K562 (cell line): ENCODE results near the gene LSM4. TPM values are rescaled to one million over a fixed set of nuclear protein-coding genes. Genes with fewer than 3 reads are reported as not detected.

Experiments
- MAFG ChIP-seq: fragments of 450-650 bp; conservative IDR thresholded peaks from 2 replicates; pipeline ENCODE4 v1.6.1; 2016; ENCODE audit warnings: missing genetic modification characterization, missing compliant biosample characterization
- PURB ChIP-seq: sonication (generic); formaldehyde crosslinking; IDR thresholded peaks from 2 replicates; pipeline ENCODE4 v1.9.0; 2021; ENCODE audit warnings: low read depth, mild to moderate bottlenecking, missing genetic modification reagents
- RERE ChIP-seq: sonication (generic); formaldehyde crosslinking; IDR thresholded peaks from 2 replicates; pipeline ENCODE4 v1.8.0; 2023; ENCODE audit warnings: missing genetic modification reagents, mild to moderate bottlenecking, borderline replicate concordance
- SMARCA4 ChIP-seq: fragments of 450-650 bp; IDR thresholded peaks from 2 replicates; pipeline ENCODE4 v1.6.1; 2016
- SRF ChIP-seq, 2 experiments: fragments of 250-450, 450-650 bp in 1 of 2; sonication (Bioruptor Pico) in 1 of 2; sonication (generic) in 1 of 2; formaldehyde crosslinking; IDR thresholded peaks; 2 replicates each; pipeline versions ENCODE4 v1.5.0 to v1.5.1; 2020 to 2022; ENCODE audit warnings: mild to moderate bottlenecking in 1 of 2, missing genetic modification reagents in 1 of 2
- TAF9B ChIP-seq: fragments of 450-650 bp; IDR thresholded peaks from 2 replicates; pipeline ENCODE4 v1.6.1; 2018; ENCODE audit warnings: mild to moderate bottlenecking; ENCODE audit not compliant: partially characterized antibody
- THAP12 ChIP-seq: fragments of 250-450 bp; sonication (Bioruptor Pico); IDR thresholded peaks from 2 replicates; pipeline ENCODE4 v1.9.0; 2021; ENCODE audit warnings: mild to moderate bottlenecking, inconsistent platforms
- THRAP3 ChIP-seq: fragments of 450-650 bp; IDR thresholded peaks from 2 replicates; pipeline ENCODE4 v1.6.1; 2016; ENCODE audit warnings: mild to moderate bottlenecking, inconsistent platforms, borderline replicate concordance
- ZFP91 ChIP-seq: sonication (generic); formaldehyde crosslinking; IDR thresholded peaks from 2 replicates; pipeline ENCODE4 v1.8.0; 2022; ENCODE audit warnings: mild to moderate bottlenecking, missing genetic modification reagents
- ZNF280A ChIP-seq: fragments of 450-650 bp; IDR thresholded peaks from 2 replicates; pipeline ENCODE4 v1.6.1; 2018; ENCODE audit warnings: mild to moderate bottlenecking, low read depth; ENCODE audit not compliant: partially characterized antibody
- polyA plus RNA-seq, 8 experiments: library from polyadenylated mRNA; depleted of rRNA in 4 of 8; stranded (reverse) in 5 of 8; unstranded in 3 of 8; fragments of >200 nt; fragmentation: Nextera tagmentation in 2 of 8; fragmentation: Illumina TruSeq in 1 of 8; extraction: Ambion mirVana in 2 of 8; extraction: Trizol in 1 of 8; gene quantifications; 2 replicates each; pipeline versions ENCODE4 v1.2.1 to v1.2.3, GENCODE V29; 2011 to 2014; ENCODE audit warnings: inconsistent platforms in 1 of 8, missing spikeins in 1 of 8
- total RNA-seq, 7 experiments: library from RNA; depleted of rRNA in 6 of 7; stranded (reverse); fragments of >200 nt in 6 of 7; fragmentation: Illumina TruSeq in 2 of 7; extraction: Trizol in 2 of 7; gene quantifications; 2 replicates each; pipeline versions ENCODE4 v1.2.1 to v1.2.3, GENCODE V29; 2011 to 2021; ENCODE audit warnings: low replicate concordance in 1 of 7
- TF ChIP-seq, protein P1 (sequence below): fragments of 250-450 bp; sonication (Bioruptor Pico); IDR thresholded peaks from 2 replicates; pipeline ENCODE4 v1.4.0; 2020; ENCODE audit warnings: mild to moderate bottlenecking, moderate library complexity

Gene LSM4
- total and polyA plus RNA-seq, 9 of the 15 experiments (the other 6 are each of a cell fraction or from before 2014, with no cell fraction given): 11.9 to 763 (median 202) TPM

DNA sequence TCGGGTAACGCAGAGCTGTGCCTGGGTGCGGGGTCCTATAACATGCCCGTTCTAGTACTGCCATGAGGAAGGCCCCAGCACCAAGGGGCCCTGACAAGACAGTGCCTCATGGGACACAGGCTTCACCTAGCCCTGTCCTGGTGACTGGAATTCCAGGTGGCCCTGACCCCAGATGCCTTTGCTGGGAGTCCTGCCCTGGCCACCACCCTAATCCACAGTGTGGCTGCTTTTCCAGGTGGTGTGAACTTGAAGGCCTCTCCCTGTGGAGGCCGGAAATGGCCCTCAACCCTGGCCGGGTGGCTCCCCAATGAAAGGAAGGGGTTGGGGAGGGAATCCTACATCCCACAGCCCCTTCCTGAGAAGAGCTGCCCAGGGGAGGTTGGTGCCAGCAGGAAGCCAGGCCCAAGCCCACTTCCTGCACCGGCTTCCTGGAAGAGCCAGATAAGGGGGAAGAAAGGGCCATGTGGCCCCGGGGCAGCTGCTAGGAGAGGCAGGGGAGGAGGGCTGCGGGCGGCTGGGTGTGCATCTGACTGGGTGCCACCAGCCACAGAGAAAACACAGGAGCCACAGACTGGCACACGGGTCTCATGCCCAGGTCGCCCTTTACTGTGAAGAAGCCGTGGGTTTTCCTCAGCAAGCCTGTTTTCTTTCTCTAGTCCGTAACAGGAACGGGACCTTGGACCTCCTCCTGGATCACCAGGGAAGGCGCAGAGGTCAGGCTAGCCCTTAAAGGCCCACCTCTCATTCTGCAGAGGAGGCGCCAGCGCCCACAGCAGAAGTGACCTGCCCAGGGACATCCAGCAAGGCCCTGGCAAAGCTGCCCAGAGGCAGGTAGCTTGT lies 4.7 kb downstream of the LSM4 start (continued):
- no peak for TF ChIP-seq RERE (CRISPR knock-in tag)
- no peak for TF ChIP-seq TAF9B
- TF ChIP-seq SMARCA4: peak; percentile 71
- TF ChIP-seq ZFP91 (CRISPR knock-in tag): no peak
- TF ChIP-seq ZNF280A: no peak
- no peak for TF ChIP-seq MAFG
- no peak for TF ChIP-seq PURB (CRISPR knock-in tag)
- TF ChIP-seq THRAP3: no peak
- no peak for TF ChIP-seq SRF (CRISPR knock-in tag; IDR thresholded peaks at IDR 0.05)
- TF ChIP-seq, protein P1, sequence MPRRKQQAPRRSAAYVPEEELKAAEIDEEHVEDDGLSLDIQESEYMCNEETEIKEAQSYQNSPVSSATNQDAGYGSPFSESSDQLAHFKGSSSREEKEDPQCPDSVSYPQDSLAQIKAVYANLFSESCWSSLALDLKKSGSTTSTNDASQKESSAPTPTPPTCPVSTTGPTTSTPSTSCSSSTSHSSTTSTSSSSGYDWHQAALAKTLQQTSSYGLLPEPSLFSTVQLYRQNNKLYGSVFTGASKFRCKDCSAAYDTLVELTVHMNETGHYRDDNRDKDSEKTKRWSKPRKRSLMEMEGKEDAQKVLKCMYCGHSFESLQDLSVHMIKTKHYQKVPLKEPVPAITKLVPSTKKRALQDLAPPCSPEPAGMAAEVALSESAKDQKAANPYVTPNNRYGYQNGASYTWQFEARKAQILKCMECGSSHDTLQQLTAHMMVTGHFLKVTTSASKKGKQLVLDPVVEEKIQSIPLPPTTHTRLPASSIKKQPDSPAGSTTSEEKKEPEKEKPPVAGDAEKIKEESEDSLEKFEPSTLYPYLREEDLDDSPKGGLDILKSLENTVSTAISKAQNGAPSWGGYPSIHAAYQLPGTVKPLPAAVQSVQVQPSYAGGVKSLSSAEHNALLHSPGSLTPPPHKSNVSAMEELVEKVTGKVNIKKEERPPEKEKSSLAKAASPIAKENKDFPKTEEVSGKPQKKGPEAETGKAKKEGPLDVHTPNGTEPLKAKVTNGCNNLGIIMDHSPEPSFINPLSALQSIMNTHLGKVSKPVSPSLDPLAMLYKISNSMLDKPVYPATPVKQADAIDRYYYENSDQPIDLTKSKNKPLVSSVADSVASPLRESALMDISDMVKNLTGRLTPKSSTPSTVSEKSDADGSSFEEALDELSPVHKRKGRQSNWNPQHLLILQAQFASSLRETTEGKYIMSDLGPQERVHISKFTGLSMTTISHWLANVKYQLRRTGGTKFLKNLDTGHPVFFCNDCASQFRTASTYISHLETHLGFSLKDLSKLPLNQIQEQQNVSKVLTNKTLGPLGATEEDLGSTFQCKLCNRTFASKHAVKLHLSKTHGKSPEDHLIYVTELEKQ (CRISPR knock-in tag): no peak
- TF ChIP-seq THAP12 (CRISPR knock-in tag): no peak
